Loucy (cell line): ENCODE data around the gene TMEM273.

ENCODE experiments used
- H2AFZ ChIP-seq: fragments of 200-600 bp; sonication (generic); 2 replicates; pipeline ENCODE4 v1.6.0; 2016; ENCODE audit warnings: antibody characterized with exemption, mild to moderate bottlenecking, low read length, moderate library complexity
- H3F3A ChIP-seq: fragments of 200-600 bp; 2 replicates; pipeline ENCODE4 v1.6.0; 2016; ENCODE audit warnings: antibody characterized with exemption, low read depth, mild to moderate bottlenecking
- H3K27me3 ChIP-seq: fragments of 200-600 bp; sonication (generic); 2 replicates; pipeline ENCODE4 v1.6.1; 2014; ENCODE audit warnings: low read length, mild to moderate bottlenecking; ENCODE audit not compliant: insufficient read depth, poor library complexity, severe bottlenecking
- H3K36me3 ChIP-seq: fragments of 200-600 bp; sonication (generic); 2 replicates; pipeline ENCODE4 v1.6.1; 2016; ENCODE audit warnings: low read length; ENCODE audit not compliant: insufficient read depth
- H3K4me1 ChIP-seq: fragments of 200-600 bp; sonication (generic); 2 replicates; pipeline ENCODE4 v1.5.1; 2014; ENCODE audit warnings: low read length, mild to moderate bottlenecking; ENCODE audit not compliant: insufficient read depth, poor library complexity, severe bottlenecking
- H3K4me2 ChIP-seq: fragments of 200-600 bp; sonication (generic); 2 replicates; pipeline ENCODE4 v1.6.0; 2014; ENCODE audit warnings: antibody characterized with exemption, low read length, low read depth, mild to moderate bottlenecking; ENCODE audit not compliant: poor library complexity, severe bottlenecking
- H3K4me3 ChIP-seq: fragments of 200-600 bp; sonication (generic); 2 replicates; pipeline ENCODE4 v1.5.1; 2014; ENCODE audit warnings: low read length, mild to moderate bottlenecking, mixed read lengths; ENCODE audit not compliant: poor library complexity, severe bottlenecking
- H3K79me2 ChIP-seq: fragments of 200-600 bp; sonication (generic); 2 replicates; pipeline ENCODE4 v1.6.1; 2014; ENCODE audit warnings: low read length; ENCODE audit not compliant: insufficient read depth
- H3K9ac ChIP-seq: fragments of 200-600 bp; sonication (generic); 2 replicates; pipeline ENCODE4 v1.6.0; 2014; ENCODE audit warnings: mild to moderate bottlenecking, low read depth, low read length, moderate library complexity; ENCODE audit not compliant: poor library complexity, severe bottlenecking
- H3K9me2 ChIP-seq: fragments of 200-600 bp; sonication (generic); replicated peaks from 2 replicates; pipeline ENCODE4 v1.6.1; 2016; ENCODE audit warnings: low read depth, low read length, mixed read lengths
- H3K9me3 ChIP-seq: fragments of 200-600 bp; sonication (generic); 2 replicates; pipeline ENCODE4 v1.6.1; 2014; ENCODE audit warnings: mild to moderate bottlenecking, antibody characterized with exemption, low read length, low read depth; ENCODE audit not compliant: insufficient read depth
- H4K20me1 ChIP-seq: fragments of 200-600 bp; sonication (generic); 2 replicates; pipeline ENCODE4 v1.6.0; 2014; ENCODE audit warnings: antibody characterized with exemption, low read length, mild to moderate bottlenecking; ENCODE audit not compliant: insufficient read depth, poor library complexity, severe bottlenecking
- EZH2phosphoT487 ChIP-seq: fragments of 200-600 bp; IDR thresholded peaks from 2 replicates; pipeline ENCODE4 v1.6.1; 2018; ENCODE audit warnings: antibody characterized with exemption, mild to moderate bottlenecking, moderate library complexity, borderline replicate concordance
- TF ChIP-seq, protein P1 (sequence below): fragments of 200-600 bp; sonication (generic); conservative IDR thresholded peaks from 2 replicates; pipeline ENCODE4 v1.5.1; 2014; ENCODE audit warnings: mild to moderate bottlenecking, antibody characterized with exemption, low read length

Gene TMEM273

GRCh38 chr10:49131507-49132361, 56.5 kb downstream of the TMEM273 start:
- Histone ChIP-seq H2AFZ (no peak overlapping the region), H3K4me3 (no peak overlapping the region), H3K36me3 (no peaks in the 10 kb centered on the region), H3K9ac (no peak overlapping the region), H3F3A (no peaks in the 10 kb centered on the region), H3K9me2 (no peaks in the 10 kb centered on the region), H3K9me3 (no peaks in the 10 kb centered on the region; the same call in 1 of the 2 replicates), H3K79me2 (no peaks in the 10 kb centered on the region), H4K20me1 (no peaks in the 10 kb centered on the region), H3K27me3 (no peaks in the 10 kb centered on the region), H3K4me2 (no peak overlapping the region), H3K4me1 (no peaks in the 10 kb centered on the region)
- no peak for TF ChIP-seq EZH2phosphoT487
- TF ChIP-seq, protein P1, sequence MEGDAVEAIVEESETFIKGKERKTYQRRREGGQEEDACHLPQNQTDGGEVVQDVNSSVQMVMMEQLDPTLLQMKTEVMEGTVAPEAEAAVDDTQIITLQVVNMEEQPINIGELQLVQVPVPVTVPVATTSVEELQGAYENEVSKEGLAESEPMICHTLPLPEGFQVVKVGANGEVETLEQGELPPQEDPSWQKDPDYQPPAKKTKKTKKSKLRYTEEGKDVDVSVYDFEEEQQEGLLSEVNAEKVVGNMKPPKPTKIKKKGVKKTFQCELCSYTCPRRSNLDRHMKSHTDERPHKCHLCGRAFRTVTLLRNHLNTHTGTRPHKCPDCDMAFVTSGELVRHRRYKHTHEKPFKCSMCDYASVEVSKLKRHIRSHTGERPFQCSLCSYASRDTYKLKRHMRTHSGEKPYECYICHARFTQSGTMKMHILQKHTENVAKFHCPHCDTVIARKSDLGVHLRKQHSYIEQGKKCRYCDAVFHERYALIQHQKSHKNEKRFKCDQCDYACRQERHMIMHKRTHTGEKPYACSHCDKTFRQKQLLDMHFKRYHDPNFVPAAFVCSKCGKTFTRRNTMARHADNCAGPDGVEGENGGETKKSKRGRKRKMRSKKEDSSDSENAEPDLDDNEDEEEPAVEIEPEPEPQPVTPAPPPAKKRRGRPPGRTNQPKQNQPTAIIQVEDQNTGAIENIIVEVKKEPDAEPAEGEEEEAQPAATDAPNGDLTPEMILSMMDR: no peak

GRCh38 chr10:49129376-49129775, 58.8 kb downstream of the TMEM273 start:
- Histone ChIP-seq H3K4me1 (no peaks in the 10 kb centered on the region), H3K9me3 (no peaks in the 10 kb centered on the region), H3K9ac (no peak overlapping the region), H3K9me2 (no peaks in the 10 kb centered on the region), H3F3A (no peaks in the 10 kb centered on the region), H3K27me3 (no peaks in the 10 kb centered on the region), H4K20me1 (no peaks in the 10 kb centered on the region), H3K4me2 (no peak overlapping the region), H2AFZ (no peak overlapping the region), H3K4me3 (no peak overlapping the region), H3K79me2 (no peaks in the 10 kb centered on the region), H3K36me3 (no peaks in the 10 kb centered on the region)
- no peak for TF ChIP-seq EZH2phosphoT487
- TF ChIP-seq, protein P1: no peak

- Histone ChIP-seq H3K36me3 (no peaks in the 10 kb centered on the region), H3K4me2 (no peak overlapping the region), H3K79me2 (no peaks in the 10 kb centered on the region), H3K27me3 (no peaks in the 10 kb centered on the region), H3K4me1 (no peaks in the 10 kb centered on the region), H4K20me1 (no peaks in the 10 kb centered on the region), H2AFZ (no peak overlapping the region), H3K9me2 (no peaks in the 10 kb centered on the region), H3K4me3 (no peak overlapping the region), H3K9ac (no peak overlapping the region), H3F3A (no peaks in the 10 kb centered on the region), H3K9me3 (no peaks in the 10 kb centered on the region)
- no peak for TF ChIP-seq EZH2phosphoT487
- TF ChIP-seq, protein P1: no peak
Measured at GRCh38 chr10:49128854-49129253, 59.3 kb downstream of the TMEM273 start.
